Mesodermal cell (in vitro differentiated cells): ENCODE results near the gene ACAP3.

ENCODE experiments used
- H3K27ac ChIP-seq: 2 replicates; pipeline ENCODE4 v1.7.0; 2013; ENCODE audit warnings: mild to moderate bottlenecking, low read depth, low read length, moderate library complexity; ENCODE audit not compliant: severe bottlenecking
- H3K36me3 ChIP-seq: 2 replicates; pipeline ENCODE4 v1.7.1; 2013; ENCODE audit warnings: mild to moderate bottlenecking, low read length, moderate library complexity; ENCODE audit not compliant: control insufficient read depth, insufficient read depth
- H3K4me1 ChIP-seq: one replicate; pipeline ENCODE4 v1.7.1; 2013; ENCODE audit warnings: mild to moderate bottlenecking, low read length; ENCODE audit not compliant: insufficient read depth, control insufficient read depth, poor library complexity, severe bottlenecking
- H3K4me3 ChIP-seq: 2 replicates; pipeline ENCODE4 v1.7.0; 2013; ENCODE audit warnings: low read length, control low read depth, mild to moderate bottlenecking; ENCODE audit not compliant: insufficient read depth, poor library complexity, severe bottlenecking; ENCODE audit errors: extremely low read depth
- H3K9me3 ChIP-seq: 2 replicates; pipeline ENCODE4 v1.7.1; 2013; ENCODE audit warnings: mild to moderate bottlenecking, low read length, moderate library complexity; ENCODE audit not compliant: control insufficient read depth
- WGBS, 2 experiments: methylation state at CpG; one replicate each; pipeline ENCODE4 v1.1.5; 2013; ENCODE audit warnings: missing lambda C conversion rate in 2 of 2; ENCODE audit not compliant: insufficient coverage in 2 of 2; 5-methylcytosine and 5-hydroxymethylcytosine counted together

Gene ACAP3

GRCh38 chr1:1264868-1265272 is 42.9 kb downstream of the ACAP3 start:
- Histone ChIP-seq H3K27ac (peak overlapping the region; percentile 80), H3K36me3 (peaks cover 84% of the 10 kb centered on the region), H3K9me3 (no peaks in the 10 kb centered on the region), H3K4me3 (no peak overlapping the region), H3K4me1 (peaks cover 7% of the 10 kb centered on the region)
- WGBS, 2 experiments: 92 to 95% methylated on average over 9 to 10 of the region's 10 CpGs

DNA sequence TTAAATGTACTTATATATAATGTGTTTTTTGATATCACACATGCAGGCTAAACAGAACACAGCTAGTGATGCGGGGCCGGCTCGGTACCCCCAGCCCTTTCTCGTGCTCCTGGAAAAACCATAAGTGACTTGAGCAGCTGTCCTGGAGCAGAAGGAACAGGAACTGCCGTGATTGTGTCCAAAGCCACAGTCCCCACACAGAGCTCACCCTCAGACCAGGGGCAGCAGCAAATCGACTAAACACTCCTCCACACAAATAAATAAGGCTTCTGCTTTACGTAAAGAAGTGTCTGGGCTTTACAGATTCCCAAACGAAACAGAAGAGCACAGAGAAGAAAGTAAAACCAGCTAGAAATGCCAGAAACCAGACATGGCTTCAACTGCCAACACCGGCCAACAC is 43.7 kb downstream of the ACAP3 start:
- no peak overlapping the region for H3K4me3 ChIP-seq
- peaks cover 7% of the 10 kb centered on the region for H3K4me1 ChIP-seq
- no peak overlapping the region for H3K27ac ChIP-seq
- H3K9me3 ChIP-seq: no peaks in the 10 kb centered on the region
- H3K36me3 ChIP-seq: peaks cover 90% of the 10 kb centered on the region
- 88 to 99% methylated on average over 8 to 9 of the region's 9 CpGs for WGBS, 2 experiments

GRCh38 chr1:1262758-1263157 is 45.0 kb downstream of the ACAP3 start:
- Histone ChIP-seq H3K36me3 (peaks cover 79% of the 10 kb centered on the region), H3K4me1 (peaks cover 7% of the 10 kb centered on the region), H3K27ac (no peak overlapping the region), H3K9me3 (no peaks in the 10 kb centered on the region), H3K4me3 (no peak overlapping the region)
- WGBS, 2 experiments: 97 to 100% methylated on average over 5 to 6 of the region's 8 CpGs

GRCh38 chr1:1262071-1262470 is 45.7 kb downstream of the ACAP3 start:
- Histone ChIP-seq H3K4me3 (no peak overlapping the region), H3K27ac (no peak overlapping the region), H3K4me1 (peaks cover 7% of the 10 kb centered on the region), H3K36me3 (peaks cover 78% of the 10 kb centered on the region), H3K9me3 (no peaks in the 10 kb centered on the region)
- 97 to 98% methylated on average over 17 of the region's 17 CpGs for WGBS, 2 experiments

GRCh38 chr1:1260843-1261560 is 46.7 kb downstream of the ACAP3 start:
- no peaks in the 10 kb centered on the region for H3K9me3 ChIP-seq
- WGBS, 2 experiments: 90 to 92% methylated on average over 16 of the region's 16 CpGs
- H3K27ac ChIP-seq: no peak overlapping the region
- H3K4me1 ChIP-seq: peaks cover 7% of the 10 kb centered on the region
- no peak overlapping the region for H3K4me3 ChIP-seq
- H3K36me3 ChIP-seq: peaks cover 79% of the 10 kb centered on the region

- no peak overlapping the region for H3K4me3 ChIP-seq
- H3K9me3 ChIP-seq: no peaks in the 10 kb centered on the region
- H3K27ac ChIP-seq: no peak overlapping the region
- H3K36me3 ChIP-seq: peaks cover 85% of the 10 kb centered on the region
- WGBS, 2 experiments: 94 to 95% methylated on average over 24 to 25 of the region's 26 CpGs
- peaks cover 5% of the 10 kb centered on the region for H3K4me1 ChIP-seq
These were observed 47.7 kb downstream of the ACAP3 start for GRCh38 chr1:1259951-1260600.

DNA sequence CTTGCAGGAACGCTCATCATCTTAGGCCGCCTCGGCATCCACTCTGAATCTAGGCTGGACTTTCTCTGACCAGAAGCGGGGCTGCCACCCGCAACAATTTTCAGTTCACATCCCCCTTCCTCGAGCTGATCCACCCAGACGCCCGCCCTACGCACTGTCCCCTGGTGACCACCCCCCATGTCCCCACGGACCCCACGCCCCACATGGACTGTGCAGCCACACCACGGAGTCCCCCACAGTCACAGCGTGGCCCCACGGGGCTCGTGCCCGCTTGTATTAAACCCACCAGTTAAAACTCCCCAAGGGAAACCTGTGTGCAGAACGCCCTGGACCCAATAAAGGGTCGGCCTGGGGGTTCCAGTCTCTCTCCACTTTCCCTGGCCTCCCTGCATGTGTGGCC is 48.2 kb downstream of the ACAP3 start:
- H3K4me3 ChIP-seq: no peak overlapping the region
- 92 to 99% methylated on average over 11 to 16 of the region's 18 CpGs for WGBS, 2 experiments
- peaks cover 85% of the 10 kb centered on the region for H3K36me3 ChIP-seq

DNA sequence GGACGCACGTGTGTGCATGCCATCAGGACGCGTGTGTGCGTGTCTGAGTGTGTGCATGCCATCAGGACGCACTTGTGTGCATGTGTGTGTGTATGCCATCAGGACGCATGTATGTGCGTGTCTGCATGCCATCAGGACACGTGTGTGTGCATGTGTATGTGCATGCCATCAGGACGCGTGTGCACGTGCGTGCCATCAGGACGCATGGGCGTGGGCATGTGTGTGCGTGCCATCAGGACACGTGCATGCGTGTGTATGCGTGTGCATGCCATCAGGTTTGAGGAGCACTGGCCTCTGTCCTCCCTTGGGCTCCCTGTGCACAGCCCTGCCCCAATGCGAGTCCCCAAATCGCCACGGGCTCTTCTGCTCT is 48.6 kb downstream of the ACAP3 start:
- H3K4me1 ChIP-seq: no peaks in the 10 kb centered on the region
- H3K36me3 ChIP-seq: peaks cover 85% of the 10 kb centered on the region
- no peak overlapping the region for H3K4me3 ChIP-seq
- H3K27ac ChIP-seq: no peak overlapping the region
- no peaks in the 10 kb centered on the region for H3K9me3 ChIP-seq
- 96 to 98% methylated on average over 22 of the region's 22 CpGs for WGBS, 2 experiments

More for the DNA sequence above, 48.2 kb downstream of the ACAP3 start:
- H3K4me1 ChIP-seq: no peaks in the 10 kb centered on the region
- H3K9me3 ChIP-seq: no peaks in the 10 kb centered on the region
- H3K27ac ChIP-seq: no peak overlapping the region

- H3K4me1 ChIP-seq: no peaks in the 10 kb centered on the region
- H3K27ac ChIP-seq: no peak overlapping the region
- H3K4me3 ChIP-seq: no peak overlapping the region
- peaks cover 84% of the 10 kb centered on the region for H3K36me3 ChIP-seq
- H3K9me3 ChIP-seq: no peaks in the 10 kb centered on the region
- WGBS, 2 experiments: 96 to 97% methylated on average over 19 to 20 of the region's 31 CpGs
These were observed 50.5 kb downstream of the ACAP3 start for GRCh38 chr1:1256956-1257871.

GRCh38 chr1:1255611-1256010 is 52.1 kb downstream of the ACAP3 start:
- Histone ChIP-seq H3K4me3 (no peak overlapping the region), H3K36me3 (peaks cover 77% of the 10 kb centered on the region), H3K4me1 (peaks cover 6% of the 10 kb centered on the region), H3K27ac (no peak overlapping the region), H3K9me3 (no peaks in the 10 kb centered on the region)
- WGBS, 2 experiments: 96 to 100% methylated on average over 4 to 8 of the region's 10 CpGs
